Body of pancreas (tissue), 4 donors: ENCODE data around the gene PRDM16.

ENCODE experiments used
- POLR2A ChIP-seq, 3 donors: fragments of 450-650 bp; IDR thresholded peaks; one replicate each; pipeline ENCODE4 v1.6.1; 2016; ENCODE audit warnings: antibody characterized with exemption in 3 of 3, mild to moderate bottlenecking in 2 of 3
- TF ChIP-seq, protein P1 (sequence below), 7 experiments: fragments of 450-650 bp in 4 of 7; fragments of 200-600 bp in 3 of 7; sonication (generic) in 3 of 7; IDR thresholded peaks; one replicate each; pipeline ENCODE4 v1.5.1; 2016 to 2019; ENCODE audit warnings: antibody characterized with exemption in 7 of 7

DNA sequence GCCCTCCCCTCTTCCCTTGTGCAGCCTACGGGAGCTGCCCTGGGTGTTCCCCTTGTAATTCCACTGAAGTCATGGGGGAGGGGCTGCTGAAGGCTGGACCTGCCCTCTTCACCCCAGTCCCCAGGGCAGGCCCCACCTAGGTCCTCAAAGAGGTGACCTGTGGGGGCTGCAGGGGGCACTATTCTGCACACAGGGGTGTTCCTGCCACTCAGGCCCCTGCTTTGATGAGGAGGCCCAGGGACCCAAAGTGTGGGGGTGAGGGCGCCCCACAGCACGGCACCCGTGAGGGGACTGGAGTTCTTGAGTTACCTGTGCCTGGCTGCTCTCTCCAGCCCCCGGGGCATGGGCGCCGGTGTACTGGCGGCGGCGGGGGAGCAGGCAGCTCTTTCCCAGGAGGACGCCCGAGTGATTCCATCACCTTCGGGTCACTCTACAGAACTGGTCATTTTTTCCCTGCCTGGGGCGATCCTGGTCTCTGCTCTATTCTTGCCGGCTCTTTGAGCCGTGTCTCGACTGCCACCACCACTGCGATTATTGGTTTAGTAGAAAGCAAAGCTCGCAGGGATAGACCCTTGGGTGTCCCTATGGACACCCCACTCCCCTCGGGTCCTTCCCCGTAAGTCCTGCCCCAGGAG is 6.9 kb upstream of the PRDM16 start:
- TF ChIP-seq, protein P1, sequence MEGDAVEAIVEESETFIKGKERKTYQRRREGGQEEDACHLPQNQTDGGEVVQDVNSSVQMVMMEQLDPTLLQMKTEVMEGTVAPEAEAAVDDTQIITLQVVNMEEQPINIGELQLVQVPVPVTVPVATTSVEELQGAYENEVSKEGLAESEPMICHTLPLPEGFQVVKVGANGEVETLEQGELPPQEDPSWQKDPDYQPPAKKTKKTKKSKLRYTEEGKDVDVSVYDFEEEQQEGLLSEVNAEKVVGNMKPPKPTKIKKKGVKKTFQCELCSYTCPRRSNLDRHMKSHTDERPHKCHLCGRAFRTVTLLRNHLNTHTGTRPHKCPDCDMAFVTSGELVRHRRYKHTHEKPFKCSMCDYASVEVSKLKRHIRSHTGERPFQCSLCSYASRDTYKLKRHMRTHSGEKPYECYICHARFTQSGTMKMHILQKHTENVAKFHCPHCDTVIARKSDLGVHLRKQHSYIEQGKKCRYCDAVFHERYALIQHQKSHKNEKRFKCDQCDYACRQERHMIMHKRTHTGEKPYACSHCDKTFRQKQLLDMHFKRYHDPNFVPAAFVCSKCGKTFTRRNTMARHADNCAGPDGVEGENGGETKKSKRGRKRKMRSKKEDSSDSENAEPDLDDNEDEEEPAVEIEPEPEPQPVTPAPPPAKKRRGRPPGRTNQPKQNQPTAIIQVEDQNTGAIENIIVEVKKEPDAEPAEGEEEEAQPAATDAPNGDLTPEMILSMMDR (IDR thresholded peaks at IDR 0.05) = no peak
- TF ChIP-seq POLR2A (IDR thresholded peaks at IDR 0.05) = no peak
